Esophagus muscularis mucosa (tissue), 4 donors: Measurements from ENCODE around the gene CRYBG2. TPM values are rescaled to one million over a fixed set of nuclear protein-coding genes. Genes with fewer than 3 reads are reported as not detected.

Source experiments
- DNase-seq: peaks from one replicate; pipeline ENCODE4 v3.0.0-alpha.2; 2017; ENCODE audit errors: extremely low spot score
- H3K27ac ChIP-seq, 4 donors: fragments of 200-600 bp; sonication (generic); replicated peaks in 1 of 4; 1 replicate in 3 of 4; 2 replicates in 1 of 4; pipeline ENCODE4 v1.5.1; 2016 to 2019; ENCODE audit warnings: mild to moderate bottlenecking in 1 of 4
- H3K27me3 ChIP-seq, 4 donors: fragments of 200-600 bp; sonication (generic); one replicate each; pipeline versions ENCODE4 v1.5.1 to v1.6.0; 2016 to 2019
- H3K36me3 ChIP-seq, 4 donors: fragments of 200-600 bp; sonication (generic); one replicate each; pipeline ENCODE4 v1.5.1; 2016 to 2019
- H3K4me1 ChIP-seq, 4 donors: fragments of 200-600 bp; sonication (generic); one replicate each; pipeline ENCODE4 v1.5.1; 2016 to 2019
- H3K4me3 ChIP-seq, 4 donors: fragments of 200-600 bp; sonication (generic); 1 replicate in 2 of 4; 2 replicates in 2 of 4; pipeline ENCODE4 v1.5.1; 2016 to 2019; ENCODE audit warnings: mild to moderate bottlenecking in 4 of 4, moderate library complexity in 1 of 4
- H3K9me3 ChIP-seq, 4 donors: fragments of 200-600 bp; sonication (generic); 1 replicate in 3 of 4; 2 replicates in 1 of 4; pipeline ENCODE4 v1.5.1; 2016 to 2019
- CTCF ChIP-seq, 3 experiments: fragments of 200-600 bp in 2 of 3; fragments of 450-650 bp in 1 of 3; sonication (generic) in 2 of 3; IDR thresholded peaks; one replicate each; pipeline ENCODE4 v1.5.1; 2017 to 2019; ENCODE audit warnings: antibody characterized with exemption in 3 of 3, mild to moderate bottlenecking in 2 of 3, moderate library complexity in 1 of 3
- EP300 ChIP-seq: sonication (generic); formaldehyde crosslinking; IDR thresholded peaks from one replicate; pipeline ENCODE4 v1.6.1; 2017; ENCODE audit warnings: antibody characterized with exemption
- POLR2A ChIP-seq: fragments of 450-650 bp; IDR thresholded peaks from one replicate; pipeline ENCODE4 v1.6.1; 2017; ENCODE audit warnings: antibody characterized with exemption, moderate library complexity, mild to moderate bottlenecking, low read depth
- POLR2AphosphoS5 ChIP-seq, 2 donors: sonication (generic); formaldehyde crosslinking; IDR thresholded peaks; one replicate each; pipeline ENCODE4 v1.6.1; 2017; ENCODE audit warnings: antibody characterized with exemption in 2 of 2
- WGBS: methylation state at CpG from one replicate; pipeline ENCODE4 v1.1.5; 2018; 5-methylcytosine and 5-hydroxymethylcytosine counted together
- intact Hi-C: fragments of 100-400 bp; cut with DNase I; formaldehyde crosslinking; loops from one replicate; pipeline ENCODE4 v1.15.1; 2023
- total RNA-seq, 4 donors: library from RNA; depleted of rRNA; stranded (reverse); fragments of >200 nt; gene quantifications; one replicate each; pipeline versions ENCODE4 v1.1.0 to v1.2.1, GENCODE V29; 2016

CRYBG2 gene
- total RNA-seq, 4 donors from 2014 or later: 0.42 to 0.86 TPM; not detected in 2

DNA sequence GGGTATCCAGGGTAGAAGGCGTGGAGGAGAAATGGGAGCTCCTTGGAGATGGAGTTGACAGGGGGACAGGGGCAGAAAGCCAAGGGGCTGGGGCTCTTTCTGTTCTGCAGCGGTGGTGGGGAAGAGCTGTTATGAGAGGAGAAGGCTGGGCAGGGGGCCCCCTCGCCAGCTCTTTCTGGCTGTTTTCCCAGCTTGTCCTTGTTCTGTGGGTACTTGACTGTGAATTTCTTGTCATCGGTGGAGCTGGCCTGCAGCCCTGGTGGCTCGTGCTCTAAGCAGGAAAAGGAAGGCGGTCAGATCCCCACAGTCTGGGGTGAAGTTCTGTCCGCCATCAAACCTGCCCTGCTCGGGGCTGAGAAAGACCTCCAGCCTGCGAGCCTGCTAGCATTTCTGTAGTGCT, 11.0 kb upstream of the CRYBG2 start:
- peaks cover 0 to 86% (median 20%) of the 10 kb centered on the region in 4 donors for H3K27me3 ChIP-seq

DNA sequence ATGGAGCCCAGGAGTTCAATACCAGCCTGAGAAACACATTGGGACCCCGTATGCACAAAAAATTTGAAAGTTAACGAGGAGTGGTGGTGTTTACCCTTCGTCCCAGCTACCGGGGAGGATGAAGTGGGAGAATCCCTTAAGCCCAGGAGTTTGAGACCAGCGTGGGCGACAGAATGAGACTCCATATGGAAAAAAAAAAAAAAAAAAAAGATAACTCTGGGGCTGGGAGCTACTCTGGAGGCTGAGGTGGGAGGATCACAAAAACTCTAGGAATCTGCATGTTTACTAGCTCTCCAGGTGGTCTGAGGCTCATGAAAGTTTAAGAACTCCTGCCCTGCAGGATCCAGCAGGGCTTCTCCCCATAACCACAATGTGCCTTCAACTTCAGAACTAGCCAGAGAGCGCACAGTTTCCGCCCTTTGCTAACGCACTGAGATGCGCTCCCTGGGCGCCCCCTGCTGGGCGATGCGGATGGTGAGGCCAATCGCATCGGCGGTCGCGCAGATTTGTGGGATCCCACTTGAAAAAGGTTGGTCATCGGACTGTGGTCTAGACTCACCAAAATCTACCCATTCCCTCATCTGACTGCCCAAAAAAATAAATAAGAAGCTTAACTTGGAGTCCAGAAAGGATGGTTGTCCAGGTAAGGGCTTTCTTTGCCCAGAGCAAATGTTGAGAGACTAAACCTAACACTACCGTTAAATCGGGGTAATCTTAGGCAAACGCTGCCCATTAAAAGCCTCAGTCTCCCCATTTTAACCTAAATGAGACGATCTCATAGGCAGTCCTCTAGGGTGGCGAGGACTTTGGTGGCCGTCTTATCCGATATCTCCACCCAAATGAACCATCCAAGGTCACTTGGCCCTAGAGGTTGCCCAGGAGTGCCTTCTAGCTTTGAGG, 9.9 kb upstream of the CRYBG2 start:
- peaks cover 10 to 16% (median 15%) of the 10 kb centered on the region in 4 donors for H3K4me1 ChIP-seq
- peak; percentile 95 for DNase-seq
- peak; percentile 64 to 92 (median 65) for TF ChIP-seq CTCF (IDR thresholded peaks at IDR 0.05)
- TF ChIP-seq POLR2A: no peak
- TF ChIP-seq POLR2AphosphoS5 (IDR thresholded peaks at IDR 0.05): no peak
- intact Hi-C loops: no loop called here
- WGBS: 36% methylated on average over 24 of the region's 26 CpGs
- H3K4me3 ChIP-seq: no peak overlapping the region
- no peak overlapping the region for H3K27ac ChIP-seq
- peaks cover 0 to 86% (median 25%) of the 10 kb centered on the region in 4 donors for H3K27me3 ChIP-seq
- no peaks in the 10 kb centered on the region for H3K9me3 ChIP-seq
- H3K36me3 ChIP-seq: no peaks in the 10 kb centered on the region

More for the DNA sequence above, 11.0 kb upstream of the CRYBG2 start:
- Histone ChIP-seq H3K27ac (no peak overlapping the region), H3K4me3 (no peak overlapping the region), H3K36me3 (no peaks in the 10 kb centered on the region), H3K4me1 (peaks cover 9 to 13% (median 12%) of the 10 kb centered on the region in 4 donors), H3K9me3 (no peaks in the 10 kb centered on the region)
- DNase-seq: no peak
- intact Hi-C loops: no loop called here
- TF ChIP-seq POLR2AphosphoS5 (IDR thresholded peaks at IDR 0.05) (no peak), EP300 (no peak), CTCF (IDR thresholded peaks at IDR 0.05) (no peak), POLR2A (no peak)
- 48% methylated on average over 9 of the region's 9 CpGs for WGBS

- H3K27me3 ChIP-seq: peaks cover 0 to 86% (median 25%) of the 10 kb centered on the region in 4 donors
Observed at GRCh38 chr1:26362331-26362730, 8.4 kb upstream of the CRYBG2 start.

GRCh38 chr1:26361605-26362122, 7.7 kb upstream of the CRYBG2 start:
- intact Hi-C loops: no loop called here
- no peaks in the 10 kb centered on the region for H3K9me3 ChIP-seq
- peaks cover 0 to 86% (median 25%) of the 10 kb centered on the region in 4 donors for H3K27me3 ChIP-seq
- WGBS: 81% methylated on average over 12 of the region's 12 CpGs
- H3K36me3 ChIP-seq: no peaks in the 10 kb centered on the region
- TF ChIP-seq EP300: no peak
- TF ChIP-seq POLR2A: no peak
- no peak for TF ChIP-seq POLR2AphosphoS5 (IDR thresholded peaks at IDR 0.05)
- TF ChIP-seq CTCF (IDR thresholded peaks at IDR 0.05): no peak
- DNase-seq: no peak
- H3K27ac ChIP-seq: no peak overlapping the region
- H3K4me1 ChIP-seq: peaks cover 10 to 16% (median 15%) of the 10 kb centered on the region in 4 donors
- H3K4me3 ChIP-seq: no peak overlapping the region

More at GRCh38 chr1:26362331-26362730, 8.4 kb upstream of the CRYBG2 start:
- Histone ChIP-seq H3K27ac (no peak overlapping the region), H3K9me3 (no peaks in the 10 kb centered on the region), H3K4me1 (peaks cover 10 to 16% (median 15%) of the 10 kb centered on the region in 4 donors), H3K36me3 (no peaks in the 10 kb centered on the region), H3K4me3 (no peak overlapping the region)
- DNase-seq: no peak
- WGBS: 97% methylated on average over 3 of the region's 3 CpGs
- TF ChIP-seq EP300 (no peak), POLR2A (no peak), POLR2AphosphoS5 (IDR thresholded peaks at IDR 0.05) (no peak), CTCF (IDR thresholded peaks at IDR 0.05) (no peak)
- intact Hi-C loops: no loop called here
